Common myeloid progenitor, CD34-positive (primary cell): ENCODE data around the gene CXCR1.

Experiments used
- CTCF ChIA-PET: fragments of 350-600 bp; sonication (Branson Sonifier 250); formaldehyde crosslinking; loops from one replicate; lab custom pipeline; 2021; ENCODE audit warnings: antibody characterized with exemption; lab: Charles Lee
- POLR2A ChIA-PET: fragments of 350-600 bp; sonication (Branson Sonifier 250); formaldehyde crosslinking; loops from one replicate; lab custom pipeline; 2021; ENCODE audit warnings: antibody characterized with exemption; lab: Charles Lee
- DNase-seq, 3 donors: peaks; one replicate each; pipeline versions ENCODE4 v3.0.0 to v3.0.0-alpha.2; 2013
- H3K27ac ChIP-seq, 2 experiments: 1 replicate in 1 of 2; 2 replicates in 1 of 2; pipeline ENCODE4 v1.7.0; 2013; ENCODE audit warnings: inconsistent platforms in 2 of 2, low read length in 2 of 2, mild to moderate bottlenecking in 2 of 2, low read depth in 1 of 2, moderate library complexity in 1 of 2; ENCODE audit not compliant: severe bottlenecking in 2 of 2, insufficient read depth in 1 of 2, poor library complexity in 1 of 2
- H3K27me3 ChIP-seq, 5 experiments: replicated peaks in 2 of 5; 1 replicate in 3 of 5; 2 replicates in 2 of 5; pipeline versions ENCODE4 v1.6.1 to v1.7.0; 2013; ENCODE audit warnings: low read length in 4 of 5, mild to moderate bottlenecking in 2 of 5, moderate library complexity in 2 of 5, inconsistent platforms in 1 of 5; ENCODE audit not compliant: insufficient read depth in 5 of 5, control insufficient read depth in 4 of 5
- H3K36me3 ChIP-seq, 4 experiments: 1 replicate in 2 of 4; 2 replicates in 2 of 4; pipeline versions ENCODE4 v1.6.1 to v1.7.0; 2013; ENCODE audit warnings: low read length in 3 of 4, control low read depth in 1 of 4, mild to moderate bottlenecking in 1 of 4; ENCODE audit not compliant: control insufficient read depth in 4 of 4, insufficient read depth in 4 of 4
- H3K4me1 ChIP-seq, 4 experiments: 1 replicate in 3 of 4; 2 replicates in 1 of 4; pipeline versions ENCODE4 v1.6.1 to v1.7.1; 2013; ENCODE audit warnings: low read length in 3 of 4, mild to moderate bottlenecking in 3 of 4, control low read depth in 1 of 4, inconsistent platforms in 1 of 4, moderate library complexity in 1 of 4; ENCODE audit not compliant: control insufficient read depth in 4 of 4, insufficient read depth in 4 of 4; ENCODE audit errors: control extremely low read depth in 1 of 4
- H3K4me3 ChIP-seq, 7 experiments: 1 replicate in 4 of 7; 2 replicates in 3 of 7; pipeline versions ENCODE4 v1.5.1 to v1.7.0; 2013; ENCODE audit warnings: mild to moderate bottlenecking in 7 of 7, low read length in 6 of 7, moderate library complexity in 6 of 7, inconsistent platforms in 2 of 7, low read depth in 2 of 7, control low read depth in 1 of 7; ENCODE audit not compliant: insufficient read depth in 4 of 7, control insufficient read depth in 1 of 7; ENCODE audit errors: extremely low read depth in 1 of 7
- H3K9me3 ChIP-seq, 5 experiments: 1 replicate in 4 of 5; 2 replicates in 1 of 5; pipeline versions ENCODE4 v1.6.1 to v1.7.1; 2013; ENCODE audit warnings: low read length in 4 of 5, mild to moderate bottlenecking in 2 of 5, inconsistent platforms in 1 of 5, low read depth in 1 of 5, moderate library complexity in 1 of 5; ENCODE audit not compliant: control insufficient read depth in 4 of 5, insufficient read depth in 2 of 5; ENCODE audit errors: control extremely low read depth in 1 of 5
- WGBS: methylation state at CpG from one replicate; pipeline ENCODE4 v1.1.5; 2013; ENCODE audit not compliant: insufficient coverage; 5-methylcytosine and 5-hydroxymethylcytosine counted together

The CXCR1 gene

GRCh38 chr2:218193701-218194100 is 26.9 kb upstream of the CXCR1 start:
- no peak for DNase-seq
- H3K4me1 ChIP-seq = peaks cover 0 to 15% (median 5%) of the 10 kb centered on the region in 4 experiments
- WGBS = 96% methylated on average over 4 of the region's 4 CpGs
- no peak overlapping the region for H3K27ac ChIP-seq
- no peaks in the 10 kb centered on the region for H3K27me3 ChIP-seq
- ChIA-PET CTCF (interaction anchor here (1.0 kb wide), 1 partner anchor 51 kb away, joined by 3 read pairs; no protein-coding TSS in a partner anchor), POLR2A (no interaction called here)
- no peak overlapping the region for H3K4me3 ChIP-seq
- no peaks in the 10 kb centered on the region for H3K36me3 ChIP-seq
- no peaks in the 10 kb centered on the region for H3K9me3 ChIP-seq

- ChIA-PET CTCF (no interaction called here), POLR2A (no interaction called here)
- no CpG with 5 or more reads among the region's 3 CpGs for WGBS
- Histone ChIP-seq H3K9me3 (no peaks in the 10 kb centered on the region), H3K27me3 (no peaks in the 10 kb centered on the region), H3K27ac (no peak overlapping the region), H3K36me3 (no peaks in the 10 kb centered on the region), H3K4me1 (peaks cover 0 to 15% (median 5%) of the 10 kb centered on the region in 4 experiments), H3K4me3 (no peak overlapping the region)
- peak in 2 of 3 donors; percentile 28 to 49 for DNase-seq
Observed at GRCh38 chr2:218192902-218193430, 26.2 kb upstream of the CXCR1 start.

DNA sequence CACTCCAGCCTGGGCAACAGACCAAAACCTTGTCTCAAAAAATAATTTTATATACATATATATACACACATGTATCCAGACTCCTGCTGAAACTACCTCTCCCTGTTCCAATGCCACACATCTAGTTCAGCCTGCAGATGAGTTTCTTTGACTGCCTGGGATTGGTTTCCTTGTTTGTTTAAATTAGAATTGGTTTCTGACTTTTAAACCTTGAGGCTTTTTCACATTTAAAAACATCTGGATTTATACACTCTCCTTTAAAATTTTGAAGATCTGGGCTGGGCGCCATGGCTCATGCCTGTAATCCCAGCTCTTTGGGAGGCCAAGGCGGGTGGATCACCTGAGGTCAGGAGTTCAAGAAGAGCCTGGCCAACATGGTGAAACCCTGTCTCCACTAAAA is 21.8 kb upstream of the CXCR1 start:
- no peaks in the 10 kb centered on the region for H3K9me3 ChIP-seq
- H3K4me3 ChIP-seq = no peak overlapping the region
- H3K36me3 ChIP-seq = no peaks in the 10 kb centered on the region
- DNase-seq = no peak
- no peak overlapping the region for H3K27ac ChIP-seq
- peaks cover 2 to 20% (median 10%) of the 10 kb centered on the region in 4 experiments for H3K4me1 ChIP-seq
- H3K27me3 ChIP-seq = peaks cover 0 to 4% (median 0%) of the 10 kb centered on the region in 5 experiments
- ChIA-PET CTCF (interaction anchor here (0.6 to 2.2 kb wide), 10 partner anchors 20 to 179 kb away, joined by 3 to 11 read pairs (median 4); partner anchors contain the start of genes CXCR1 and GPBAR1), POLR2A (no interaction called here)
- 100% methylated on average over 2 of the region's 2 CpGs for WGBS

DNA sequence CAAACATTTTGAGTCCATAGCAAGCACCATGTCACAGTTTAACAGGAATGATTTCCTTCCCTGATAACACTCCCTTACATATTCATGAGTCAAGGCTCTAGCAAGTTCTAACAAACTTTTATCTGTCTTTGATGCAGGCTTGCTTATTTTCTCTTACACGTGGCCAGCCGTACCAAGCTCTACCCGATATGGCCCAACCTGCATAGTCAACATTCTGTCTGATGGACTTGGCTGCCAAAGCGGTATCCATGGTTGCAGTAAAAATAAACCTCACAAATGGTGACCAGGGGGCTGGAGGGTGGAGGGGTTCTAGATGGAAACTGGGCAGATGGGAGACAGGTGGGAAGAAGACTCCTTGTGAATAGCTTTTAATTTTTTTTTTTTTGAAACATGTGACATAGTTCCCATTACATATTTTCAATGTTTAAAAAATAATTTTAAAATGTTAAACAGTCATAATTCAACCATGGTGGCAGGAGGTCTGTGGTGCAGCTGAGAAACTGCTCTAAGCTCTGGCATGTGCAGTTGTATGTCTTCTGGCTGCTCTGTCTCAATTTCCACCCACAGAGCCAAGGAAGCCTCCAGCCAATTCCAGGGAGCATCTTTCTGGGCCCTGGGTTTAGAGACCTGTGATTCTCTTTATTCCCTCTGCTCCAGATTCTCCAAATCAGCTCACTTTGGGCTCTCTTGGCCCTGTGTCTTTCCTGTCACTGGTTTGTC is 20.7 kb upstream of the CXCR1 start:
- ChIA-PET POLR2A (interaction anchor here (0.6 kb wide), 1 partner anchor 80 kb away, joined by 3 read pairs; no protein-coding TSS in a partner anchor), CTCF (interaction anchor here (0.6 to 2.2 kb wide), 18 partner anchors 13 to 986 kb away, joined by 3 to 11 read pairs (median 4); partner anchors contain the start of gene GPBAR1)
- DNase-seq = no peak
- Histone ChIP-seq H3K9me3 (no peaks in the 10 kb centered on the region), H3K27ac (no peak overlapping the region), H3K4me1 (peaks cover 0 to 12% (median 6%) of the 10 kb centered on the region in 4 experiments), H3K4me3 (no peak overlapping the region), H3K27me3 (peaks cover 0 to 4% (median 0%) of the 10 kb centered on the region in 5 experiments), H3K36me3 (no peaks in the 10 kb centered on the region)
- WGBS = 100% methylated on average over 4 of the region's 4 CpGs

DNA sequence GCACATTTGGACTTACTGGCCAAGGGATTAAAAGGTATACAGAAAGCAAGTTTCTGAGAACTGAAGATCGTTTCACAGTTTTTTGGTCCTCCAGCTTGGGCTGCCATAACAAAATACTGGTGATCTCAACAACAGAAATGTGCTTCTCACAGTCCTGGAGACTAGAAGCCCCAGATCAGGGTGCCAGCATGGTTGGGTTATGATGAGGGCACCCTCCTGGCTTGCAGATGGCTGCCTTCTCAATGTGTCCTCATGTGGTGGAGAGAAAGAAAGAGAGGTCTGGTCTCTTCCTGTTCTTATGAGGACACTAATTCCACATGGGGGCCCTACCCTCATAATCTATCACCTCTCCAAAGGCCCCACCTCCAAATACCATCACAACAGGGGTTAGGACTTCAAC is 20.1 kb upstream of the CXCR1 start:
- ChIA-PET POLR2A (interaction anchor here (0.6 kb wide), 1 partner anchor 80 kb away, joined by 3 read pairs; no protein-coding TSS in a partner anchor), CTCF (interaction anchor here (0.6 to 2.1 kb wide), 13 partner anchors 13 to 987 kb away, joined by 3 to 6 read pairs (median 3); no protein-coding TSS in a partner anchor)
- no peak overlapping the region for H3K27ac ChIP-seq
- H3K4me1 ChIP-seq = peaks cover 0 to 8% (median 6%) of the 10 kb centered on the region in 4 experiments
- WGBS = 83% methylated on average over 1 of the region's 1 CpG
- H3K9me3 ChIP-seq = no peaks in the 10 kb centered on the region
- no peak for DNase-seq
- H3K36me3 ChIP-seq = no peaks in the 10 kb centered on the region
- H3K4me3 ChIP-seq = no peak overlapping the region
- peaks cover 0 to 4% (median 0%) of the 10 kb centered on the region in 5 experiments for H3K27me3 ChIP-seq

- H3K36me3 ChIP-seq = no peaks in the 10 kb centered on the region
- no peak overlapping the region for H3K27ac ChIP-seq
- H3K27me3 ChIP-seq = peaks cover 0 to 4% (median 0%) of the 10 kb centered on the region in 5 experiments
- no peaks in the 10 kb centered on the region for H3K9me3 ChIP-seq
- CTCF ChIA-PET = interaction anchor here (1.4 to 2.2 kb wide), 7 partner anchors 14 to 88 kb away, joined by 3 to 11 read pairs (median 5); no protein-coding TSS in a partner anchor
- H3K4me3 ChIP-seq = peak overlapping the region in 2 of 7 experiments; percentile 16 to 27
- H3K4me1 ChIP-seq = peaks cover 0 to 8% (median 6%) of the 10 kb centered on the region in 4 experiments
- POLR2A ChIA-PET = no interaction called here
- peak; percentile 80 to 84 (median 82) for DNase-seq
- 43% methylated on average over 8 of the region's 8 CpGs for WGBS
Observed at GRCh38 chr2:218186355-218186766, 19.6 kb upstream of the CXCR1 start.
